ENCODE measurements around the gene DENND1A.

Gene DENND1A

DNA sequence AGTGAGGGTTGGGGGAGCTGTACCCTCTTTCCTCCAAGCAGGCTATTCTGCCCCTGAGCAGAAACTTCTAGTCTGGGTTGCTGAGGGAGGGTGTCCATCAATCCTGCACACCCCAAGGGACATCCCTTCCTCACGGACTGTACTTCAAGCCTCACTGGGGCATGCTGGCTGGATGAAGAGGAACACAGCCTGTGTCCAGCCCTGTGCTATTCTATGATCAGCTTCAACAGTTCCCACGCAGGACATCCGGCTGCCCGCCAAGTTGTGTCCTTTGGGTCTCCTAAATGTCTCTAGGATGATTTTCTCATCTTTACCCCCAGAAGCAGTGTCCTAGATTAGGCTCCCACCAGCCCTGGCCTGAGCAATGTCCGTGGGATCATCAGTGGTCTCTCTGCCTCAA, 505.8 kb downstream of the DENND1A start:
- H3K36me3 Mint-ChIP-seq (ENCODE audit: low read depth): peaks cover 11% of the 10 kb centered on the region
- no peak for TF ChIP-seq CTCF (IDR thresholded peaks at IDR 0.05)
- H3K4me3 Mint-ChIP-seq: no peak overlapping the region
- H3K9me3 Mint-ChIP-seq: peaks cover 10% of the 10 kb centered on the region
- no peak for DNase-seq
- H3K27me3 Mint-ChIP-seq (ENCODE audit: low read depth, poor library complexity): peaks cover 12% of the 10 kb centered on the region
- H3K4me1 Mint-ChIP-seq: peaks cover 35% of the 10 kb centered on the region
- H3K27ac Mint-ChIP-seq: no peak overlapping the region

- peaks cover 2% of the 10 kb centered on the region for H3K9me3 Mint-ChIP-seq
- H3K27me3 Mint-ChIP-seq (ENCODE audit: low read depth, poor library complexity): peaks cover 12% of the 10 kb centered on the region
- peaks cover 4% of the 10 kb centered on the region for H3K36me3 Mint-ChIP-seq (ENCODE audit: low read depth)
- no peak overlapping the region for H3K4me3 Mint-ChIP-seq
- no peak for DNase-seq
- H3K4me1 Mint-ChIP-seq: peaks cover 44% of the 10 kb centered on the region
- no peak for TF ChIP-seq CTCF (IDR thresholded peaks at IDR 0.05)
- H3K27ac Mint-ChIP-seq: no peak overlapping the region
These were observed 506.6 kb downstream of the DENND1A start for GRCh38 chr9:123423311-123423640.

DNA sequence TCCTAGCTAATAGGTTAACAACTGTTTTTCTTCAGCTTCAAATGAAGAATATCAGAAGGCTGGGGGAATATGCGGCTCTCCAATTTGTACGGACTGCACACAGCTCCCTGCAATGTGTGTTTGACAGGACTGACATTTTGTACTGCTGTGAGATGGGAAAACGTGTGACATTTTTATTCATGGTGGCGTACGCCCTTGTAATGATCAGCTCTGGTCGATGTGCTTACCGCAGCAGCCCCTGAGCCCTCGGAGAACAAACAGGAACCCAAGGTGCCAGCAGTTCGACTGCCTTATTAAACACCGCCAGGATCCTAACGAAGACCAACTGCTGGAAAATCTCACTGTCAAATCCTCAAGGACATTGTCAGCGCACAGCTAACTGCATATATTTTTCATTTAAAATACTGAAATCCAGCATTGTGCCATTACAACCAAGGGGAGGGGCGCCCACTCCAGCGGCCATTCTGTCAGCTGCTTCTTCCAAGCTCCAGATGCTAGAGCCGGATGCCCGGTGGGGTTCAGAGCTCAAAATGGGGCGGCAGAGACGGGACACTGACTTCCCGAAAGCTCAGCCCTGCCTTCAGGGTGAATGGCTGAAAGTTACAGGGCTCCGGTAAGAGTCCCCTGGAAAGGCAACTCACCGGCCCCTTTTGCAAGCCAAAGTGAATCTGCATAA, 507.2 kb downstream of the DENND1A start:
- Mint-ChIP-seq H3K9me3 (no peaks in the 10 kb centered on the region), H3K27ac (no peak overlapping the region), H3K36me3 (ENCODE audit: low read depth) (peaks cover 4% of the 10 kb centered on the region), H3K27me3 (ENCODE audit: low read depth, poor library complexity) (peaks cover 12% of the 10 kb centered on the region), H3K4me3 (no peak overlapping the region), H3K4me1 (peaks cover 49% of the 10 kb centered on the region)
- TF ChIP-seq CTCF (IDR thresholded peaks at IDR 0.05): no peak
- DNase-seq: no peak

- Mint-ChIP-seq H3K36me3 (ENCODE audit: low read depth) (peaks cover 4% of the 10 kb centered on the region), H3K4me1 (peaks cover 53% of the 10 kb centered on the region), H3K27me3 (ENCODE audit: low read depth, poor library complexity) (peaks cover 14% of the 10 kb centered on the region), H3K27ac (no peak overlapping the region), H3K9me3 (no peaks in the 10 kb centered on the region), H3K4me3 (no peak overlapping the region)
- DNase-seq: no peak
- TF ChIP-seq CTCF (IDR thresholded peaks at IDR 0.05): no peak
These were observed 508.0 kb downstream of the DENND1A start for GRCh38 chr9:123421801-123422455.

- Mint-ChIP-seq H3K4me1 (peaks cover 61% of the 10 kb centered on the region), H3K27me3 (ENCODE audit: low read depth, poor library complexity) (peaks cover 14% of the 10 kb centered on the region), H3K36me3 (ENCODE audit: low read depth) (peaks cover 4% of the 10 kb centered on the region), H3K4me3 (no peak overlapping the region), H3K27ac (no peak overlapping the region), H3K9me3 (no peaks in the 10 kb centered on the region)
- DNase-seq: no peak
- TF ChIP-seq CTCF (IDR thresholded peaks at IDR 0.05): no peak
These were observed 508.7 kb downstream of the DENND1A start for GRCh38 chr9:123421186-123421585.

GRCh38 chr9:123420592-123421111, 509.3 kb downstream of the DENND1A start:
- H3K4me3 Mint-ChIP-seq: no peak overlapping the region
- no peak overlapping the region for H3K27ac Mint-ChIP-seq
- no peaks in the 10 kb centered on the region for H3K9me3 Mint-ChIP-seq
- H3K27me3 Mint-ChIP-seq (ENCODE audit: low read depth, poor library complexity): peaks cover 13% of the 10 kb centered on the region
- H3K4me1 Mint-ChIP-seq: peaks cover 66% of the 10 kb centered on the region
- H3K36me3 Mint-ChIP-seq (ENCODE audit: low read depth): peaks cover 4% of the 10 kb centered on the region
- DNase-seq: no peak
- no peak for TF ChIP-seq CTCF (IDR thresholded peaks at IDR 0.05)
